ENCODE data around the gene TSC22D1. TPM values are rescaled to one million over a fixed set of nuclear protein-coding genes. Genes with fewer than 3 reads are reported as not detected.
A peak's percentile ranks its signal among the peaks of the same experiment; 100 is the strongest.

Gene TSC22D1
- total RNA-seq, 1 donor from 2014 or later = 153 TPM

DNA sequence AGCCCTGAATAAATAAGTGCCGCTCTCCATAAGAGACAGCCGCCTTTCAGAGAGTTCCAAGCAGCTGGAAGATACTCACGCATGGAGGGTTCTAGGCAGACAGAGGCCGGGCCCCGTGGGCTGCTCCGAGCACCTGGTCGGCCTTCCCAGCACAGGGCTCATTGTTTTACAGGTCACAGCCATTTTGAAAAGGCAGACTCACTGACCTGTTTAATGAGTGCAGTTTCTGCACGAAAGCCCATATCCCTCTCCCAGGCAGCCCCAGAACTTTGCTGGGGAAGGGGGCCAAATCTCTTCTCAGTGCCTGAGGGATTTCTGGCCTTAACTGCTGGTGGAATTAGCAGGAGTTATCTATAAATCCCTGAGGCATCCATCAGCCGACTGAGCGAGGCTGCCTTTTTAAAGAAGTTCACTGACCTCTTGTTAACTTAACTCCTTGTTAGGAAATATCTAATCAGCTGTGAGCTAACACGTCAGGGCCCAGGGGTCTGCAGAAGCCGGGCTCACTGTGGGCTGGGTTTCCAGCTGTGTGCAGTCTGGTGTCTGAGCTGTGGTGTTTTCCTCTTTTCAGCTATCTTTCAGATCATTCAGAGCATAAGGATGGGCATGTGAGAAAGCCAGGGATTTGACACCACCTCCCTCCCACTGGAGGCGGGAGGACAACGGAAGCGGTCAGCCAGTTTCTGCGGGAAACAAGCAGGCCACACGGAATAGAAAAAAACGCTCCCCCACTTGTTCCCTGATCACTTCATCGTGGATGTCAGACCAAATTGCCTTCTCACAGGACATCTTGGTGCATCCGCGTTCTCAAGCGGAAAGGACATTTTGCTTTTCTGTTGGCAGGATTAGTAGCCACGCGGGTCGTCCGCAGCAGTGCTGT, 179.2 kb downstream of the TSC22D1 start:
- no peak overlapping the region for H3K4me3 Mint-ChIP-seq (ENCODE audit: low read depth)

DNA sequence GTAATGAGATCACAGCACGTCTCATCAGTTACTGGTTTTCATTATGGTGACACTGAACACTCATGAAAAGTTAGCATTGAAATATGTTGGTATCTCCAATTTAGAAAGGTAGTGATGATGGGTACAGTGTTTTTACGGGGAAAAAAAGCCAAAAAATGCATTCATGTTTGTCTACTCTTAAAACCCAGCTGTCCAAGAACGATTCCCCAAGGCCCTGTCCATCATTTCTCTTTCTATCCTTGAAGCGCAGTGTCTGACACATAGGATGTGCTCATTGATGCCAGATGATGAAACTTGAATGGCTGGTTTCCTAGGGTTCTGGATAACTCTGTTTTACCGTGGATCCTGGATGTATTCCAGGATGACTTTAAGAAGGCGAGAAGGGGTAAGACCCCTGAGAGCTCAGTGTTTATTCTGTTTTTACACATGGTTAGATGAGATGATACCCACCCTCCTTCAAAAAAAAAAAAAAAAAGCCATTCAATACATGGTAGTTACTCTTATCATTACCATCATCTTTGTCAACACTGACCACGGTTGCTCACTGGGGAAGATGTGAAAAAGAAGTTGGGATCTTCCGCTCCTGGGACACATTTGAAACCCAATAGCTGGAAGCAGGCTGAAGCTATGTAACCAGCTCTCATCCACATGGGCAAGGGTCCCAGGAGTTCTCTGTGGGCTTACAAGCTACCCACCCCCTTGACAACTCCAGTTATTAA, 180.0 kb downstream of the TSC22D1 start:
- H3K36me3 Mint-ChIP-seq (ENCODE audit: insufficient read depth) = peaks cover 2% of the 10 kb centered on the region
- DNase-seq (ENCODE audit: low spot score, unreplicated experiment) = no peak
- H3K9me3 Mint-ChIP-seq (ENCODE audit: low read depth) = no peaks in the 10 kb centered on the region
- TF ChIP-seq, protein P1, sequence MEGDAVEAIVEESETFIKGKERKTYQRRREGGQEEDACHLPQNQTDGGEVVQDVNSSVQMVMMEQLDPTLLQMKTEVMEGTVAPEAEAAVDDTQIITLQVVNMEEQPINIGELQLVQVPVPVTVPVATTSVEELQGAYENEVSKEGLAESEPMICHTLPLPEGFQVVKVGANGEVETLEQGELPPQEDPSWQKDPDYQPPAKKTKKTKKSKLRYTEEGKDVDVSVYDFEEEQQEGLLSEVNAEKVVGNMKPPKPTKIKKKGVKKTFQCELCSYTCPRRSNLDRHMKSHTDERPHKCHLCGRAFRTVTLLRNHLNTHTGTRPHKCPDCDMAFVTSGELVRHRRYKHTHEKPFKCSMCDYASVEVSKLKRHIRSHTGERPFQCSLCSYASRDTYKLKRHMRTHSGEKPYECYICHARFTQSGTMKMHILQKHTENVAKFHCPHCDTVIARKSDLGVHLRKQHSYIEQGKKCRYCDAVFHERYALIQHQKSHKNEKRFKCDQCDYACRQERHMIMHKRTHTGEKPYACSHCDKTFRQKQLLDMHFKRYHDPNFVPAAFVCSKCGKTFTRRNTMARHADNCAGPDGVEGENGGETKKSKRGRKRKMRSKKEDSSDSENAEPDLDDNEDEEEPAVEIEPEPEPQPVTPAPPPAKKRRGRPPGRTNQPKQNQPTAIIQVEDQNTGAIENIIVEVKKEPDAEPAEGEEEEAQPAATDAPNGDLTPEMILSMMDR (IDR thresholded peaks at IDR 0.05; ENCODE audit: unreplicated experiment) = no peak
- peak overlapping the region; percentile 92 for H3K27ac Mint-ChIP-seq
- no peak overlapping the region for H3K4me3 Mint-ChIP-seq (ENCODE audit: low read depth)
- H3K27me3 Mint-ChIP-seq = peaks cover 15% of the 10 kb centered on the region
- H3K4me1 Mint-ChIP-seq (ENCODE audit: low read depth) = peaks cover 21% of the 10 kb centered on the region

More for the DNA sequence above, 179.2 kb downstream of the TSC22D1 start:
- TF ChIP-seq, protein P1 (IDR thresholded peaks at IDR 0.05; ENCODE audit: unreplicated experiment) = no peak
- Mint-ChIP-seq H3K27me3 (peaks cover 15% of the 10 kb centered on the region), H3K27ac (peak overlapping the region; percentile 92), H3K36me3 (ENCODE audit: insufficient read depth) (no peaks in the 10 kb centered on the region), H3K9me3 (ENCODE audit: low read depth) (no peaks in the 10 kb centered on the region), H3K4me1 (ENCODE audit: low read depth) (peaks cover 24% of the 10 kb centered on the region)
- DNase-seq (ENCODE audit: low spot score, unreplicated experiment) = no peak

DNA sequence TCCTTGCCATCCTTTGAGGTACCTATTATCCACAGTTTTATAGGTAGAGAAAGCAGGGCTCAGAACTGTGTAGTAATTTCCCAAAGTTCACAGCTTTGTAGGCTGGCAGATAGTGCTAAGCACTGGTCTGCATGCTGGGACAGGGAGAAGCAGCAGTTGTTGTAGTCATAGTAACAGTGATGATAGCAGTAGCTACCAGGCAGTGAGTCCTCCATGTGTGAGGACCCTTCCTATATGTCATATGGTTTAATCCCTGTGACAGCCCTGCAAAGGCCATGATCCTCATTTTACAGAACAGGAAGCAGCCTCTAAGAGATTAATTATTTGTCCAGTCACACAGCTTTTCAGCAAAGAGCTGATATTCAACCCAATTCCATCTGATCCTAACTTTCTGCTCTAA, 181.5 kb downstream of the TSC22D1 start:
- peaks cover 21% of the 10 kb centered on the region for H3K4me1 Mint-ChIP-seq (ENCODE audit: low read depth)

DNA sequence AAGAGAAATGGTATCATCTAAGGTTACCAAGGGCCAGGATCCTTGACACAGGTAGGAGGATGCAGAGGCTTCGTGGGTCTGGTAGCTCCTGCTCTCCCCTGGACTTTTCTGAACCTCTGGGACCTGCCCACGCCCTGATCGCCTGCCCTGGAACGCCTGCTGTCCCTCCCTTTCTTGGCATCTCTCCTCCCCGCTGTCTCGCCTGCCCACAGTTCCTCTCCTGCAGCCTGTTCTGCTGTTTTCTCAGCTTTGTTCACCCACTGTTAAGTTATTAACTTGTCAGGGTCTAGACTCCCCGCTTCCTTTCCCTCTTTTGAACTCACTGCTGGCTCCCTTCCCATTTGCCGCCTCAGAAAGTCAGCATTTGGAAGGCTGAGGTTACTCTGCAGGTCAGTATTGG, 182.7 kb downstream of the TSC22D1 start:
- TF ChIP-seq, protein P1 (IDR thresholded peaks at IDR 0.05; ENCODE audit: unreplicated experiment) = no peak
- H3K4me3 Mint-ChIP-seq (ENCODE audit: low read depth) = no peak overlapping the region
- peaks cover 2% of the 10 kb centered on the region for H3K36me3 Mint-ChIP-seq (ENCODE audit: insufficient read depth)
- H3K27ac Mint-ChIP-seq = peak overlapping the region; percentile 15
- peaks cover 9% of the 10 kb centered on the region for H3K27me3 Mint-ChIP-seq
- DNase-seq (ENCODE audit: low spot score, unreplicated experiment) = no peak
- H3K4me1 Mint-ChIP-seq (ENCODE audit: low read depth) = peaks cover 25% of the 10 kb centered on the region
- H3K9me3 Mint-ChIP-seq (ENCODE audit: low read depth) = no peaks in the 10 kb centered on the region

More for the DNA sequence above, 181.5 kb downstream of the TSC22D1 start:
- TF ChIP-seq, protein P1 (IDR thresholded peaks at IDR 0.05; ENCODE audit: unreplicated experiment) = no peak
- Mint-ChIP-seq H3K9me3 (ENCODE audit: low read depth) (no peaks in the 10 kb centered on the region), H3K27me3 (peaks cover 15% of the 10 kb centered on the region), H3K27ac (no peak overlapping the region), H3K36me3 (ENCODE audit: insufficient read depth) (peaks cover 2% of the 10 kb centered on the region), H3K4me3 (ENCODE audit: low read depth) (no peak overlapping the region)
- DNase-seq (ENCODE audit: low spot score, unreplicated experiment) = no peak

DNA sequence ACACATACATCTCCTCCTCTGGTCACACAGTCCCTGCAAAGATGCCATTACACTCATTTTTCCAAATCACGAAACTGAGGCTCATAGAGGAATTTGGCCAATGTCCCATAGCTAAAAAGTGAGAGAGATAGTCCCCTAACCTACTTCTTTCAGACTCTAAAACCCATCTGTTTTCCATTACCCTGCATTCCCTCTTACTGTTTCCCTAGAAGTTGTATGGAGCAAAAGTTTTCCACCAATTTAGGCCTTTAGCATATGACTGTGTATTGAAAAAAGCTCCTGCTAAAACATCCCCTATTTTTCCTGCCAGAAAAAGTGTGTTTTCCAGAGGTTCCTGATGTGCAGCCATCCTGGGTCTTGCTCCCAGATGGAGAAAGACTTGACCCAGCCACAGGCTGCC, 186.3 kb downstream of the TSC22D1 start:
- no peak overlapping the region for H3K27ac Mint-ChIP-seq
- no peaks in the 10 kb centered on the region for H3K9me3 Mint-ChIP-seq (ENCODE audit: low read depth)
- H3K4me1 Mint-ChIP-seq (ENCODE audit: low read depth) = peaks cover 32% of the 10 kb centered on the region
- peaks cover 2% of the 10 kb centered on the region for H3K36me3 Mint-ChIP-seq (ENCODE audit: insufficient read depth)
- H3K4me3 Mint-ChIP-seq (ENCODE audit: low read depth) = no peak overlapping the region
- peaks cover 9% of the 10 kb centered on the region for H3K27me3 Mint-ChIP-seq
- DNase-seq (ENCODE audit: low spot score, unreplicated experiment) = no peak
- TF ChIP-seq, protein P1 (IDR thresholded peaks at IDR 0.05; ENCODE audit: unreplicated experiment) = no peak

Data from progenitor cell of endocrine pancreas (in vitro differentiated cells).